Thyroid gland (tissue), 4 donors: ENCODE data around the gene ADCY5. TPM values are rescaled to one million over a fixed set of nuclear protein-coding genes. Genes with fewer than 3 reads are reported as not detected.

Experiments
- DNase-seq, 2 donors: peaks; one replicate each; pipeline ENCODE4 v3.0.0-alpha.2; 2019
- H3K27ac ChIP-seq, 3 donors: fragments of 200-600 bp; sonication (generic); 1 replicate in 2 of 3; 2 replicates in 1 of 3; pipeline ENCODE4 v1.5.1; 2016 to 2019; ENCODE audit warnings: mild to moderate bottlenecking in 1 of 3, moderate library complexity in 1 of 3
- H3K27me3 ChIP-seq: fragments of 200-600 bp; sonication (generic); one replicate; pipeline ENCODE4 v1.5.1; 2019
- H3K36me3 ChIP-seq, 2 donors: fragments of 200-600 bp; sonication (generic); one replicate each; pipeline ENCODE4 v1.5.1; 2016 to 2019
- H3K4me1 ChIP-seq, 2 donors: fragments of 200-600 bp; sonication (generic); one replicate each; pipeline ENCODE4 v1.5.1; 2017 to 2019
- H3K4me3 ChIP-seq, 3 donors: fragments of 200-600 bp; sonication (generic); replicated peaks in 1 of 3; 1 replicate in 2 of 3; 2 replicates in 1 of 3; pipeline ENCODE4 v1.5.1; 2016; ENCODE audit warnings: mild to moderate bottlenecking in 1 of 3
- H3K9me3 ChIP-seq: fragments of 200-600 bp; sonication (generic); one replicate; pipeline ENCODE4 v1.5.1; 2017
- POLR2A ChIP-seq, 2 donors: fragments of 450-650 bp; IDR thresholded peaks; one replicate each; pipeline ENCODE4 v1.6.1; 2017; ENCODE audit warnings: antibody characterized with exemption in 2 of 2, mild to moderate bottlenecking in 2 of 2, moderate library complexity in 1 of 2
- WGBS, 2 donors: methylation state at CpG; one replicate each; pipeline ENCODE4 v1.1.5; 2017; 5-methylcytosine and 5-hydroxymethylcytosine counted together
- intact Hi-C: fragments of 100-400 bp; cut with DNase I; formaldehyde crosslinking; loops from one replicate; pipeline ENCODE4 v1.15.1; 2023
- total RNA-seq, 4 donors: library from RNA; depleted of rRNA; stranded (reverse); fragments of >200 nt; gene quantifications; one replicate each; pipeline ENCODE4 v1.2.3, GENCODE V29; 2016
- TF ChIP-seq, protein P1 (sequence below), 6 experiments: fragments of 200-600 bp in 3 of 6; fragments of 450-650 bp in 3 of 6; sonication (generic) in 3 of 6; IDR thresholded peaks; one replicate each; pipeline ENCODE4 v1.5.1; 2016 to 2019; ENCODE audit warnings: antibody characterized with exemption in 6 of 6, mild to moderate bottlenecking in 2 of 6, inconsistent platforms in 1 of 6, moderate library complexity in 1 of 6

Gene ADCY5
- total RNA-seq, 4 donors from 2014 or later: 0.78 to 2.7 (median 1.8) TPM

DNA sequence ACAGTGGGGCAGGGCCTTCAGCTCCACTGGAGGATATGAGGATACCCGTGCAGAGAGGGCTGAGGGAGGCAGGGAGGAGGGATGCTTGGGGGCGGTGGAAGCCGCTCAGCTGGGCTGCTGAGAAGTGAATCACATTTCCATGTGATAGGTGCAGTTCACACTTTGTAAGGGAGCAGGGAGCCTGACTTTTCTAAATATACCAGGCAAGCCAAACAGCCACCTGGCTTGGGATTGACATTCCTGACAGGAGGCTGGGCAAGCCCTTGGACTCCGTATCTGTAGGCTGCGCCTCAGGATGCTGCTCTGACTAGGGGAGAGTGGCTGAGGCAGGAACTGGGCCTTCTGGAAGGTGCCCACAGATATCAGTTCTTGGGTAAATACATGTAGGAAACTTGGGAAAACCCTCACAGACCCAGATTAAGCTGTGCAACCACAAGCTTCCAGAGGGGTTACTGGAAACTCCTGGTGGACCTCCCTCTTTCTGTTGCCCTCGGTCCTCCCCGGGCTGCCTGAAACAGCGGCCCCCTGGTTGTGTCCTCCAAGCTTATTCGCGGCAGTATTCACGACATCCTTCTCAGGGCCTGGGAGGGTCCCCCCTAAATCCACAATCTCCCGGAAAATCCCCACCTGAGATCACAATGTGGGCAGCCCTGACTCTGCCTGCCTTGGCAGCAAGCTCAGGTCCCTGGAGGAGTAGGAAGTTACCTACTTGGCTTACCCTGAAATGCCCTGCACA is 33.0 kb upstream of the ADCY5 start:
- TF ChIP-seq POLR2A (IDR thresholded peaks at IDR 0.05): no peak
- TF ChIP-seq, protein P1, sequence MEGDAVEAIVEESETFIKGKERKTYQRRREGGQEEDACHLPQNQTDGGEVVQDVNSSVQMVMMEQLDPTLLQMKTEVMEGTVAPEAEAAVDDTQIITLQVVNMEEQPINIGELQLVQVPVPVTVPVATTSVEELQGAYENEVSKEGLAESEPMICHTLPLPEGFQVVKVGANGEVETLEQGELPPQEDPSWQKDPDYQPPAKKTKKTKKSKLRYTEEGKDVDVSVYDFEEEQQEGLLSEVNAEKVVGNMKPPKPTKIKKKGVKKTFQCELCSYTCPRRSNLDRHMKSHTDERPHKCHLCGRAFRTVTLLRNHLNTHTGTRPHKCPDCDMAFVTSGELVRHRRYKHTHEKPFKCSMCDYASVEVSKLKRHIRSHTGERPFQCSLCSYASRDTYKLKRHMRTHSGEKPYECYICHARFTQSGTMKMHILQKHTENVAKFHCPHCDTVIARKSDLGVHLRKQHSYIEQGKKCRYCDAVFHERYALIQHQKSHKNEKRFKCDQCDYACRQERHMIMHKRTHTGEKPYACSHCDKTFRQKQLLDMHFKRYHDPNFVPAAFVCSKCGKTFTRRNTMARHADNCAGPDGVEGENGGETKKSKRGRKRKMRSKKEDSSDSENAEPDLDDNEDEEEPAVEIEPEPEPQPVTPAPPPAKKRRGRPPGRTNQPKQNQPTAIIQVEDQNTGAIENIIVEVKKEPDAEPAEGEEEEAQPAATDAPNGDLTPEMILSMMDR (IDR thresholded peaks at IDR 0.05): no peak
- Histone ChIP-seq H3K36me3 (no peaks in the 10 kb centered on the region), H3K4me3 (no peak overlapping the region), H3K4me1 (no peaks in the 10 kb centered on the region), H3K9me3 (no peaks in the 10 kb centered on the region), H3K27ac (no peak overlapping the region), H3K27me3 (no peaks in the 10 kb centered on the region)
- 83 to 92% methylated on average over 11 to 12 of the region's 12 CpGs for WGBS, 2 donors
- no peak for DNase-seq
- intact Hi-C loops: loop anchor here (10.0 kb wide), 1 partner anchor 73 kb away; no protein-coding TSS in a partner anchor

DNA sequence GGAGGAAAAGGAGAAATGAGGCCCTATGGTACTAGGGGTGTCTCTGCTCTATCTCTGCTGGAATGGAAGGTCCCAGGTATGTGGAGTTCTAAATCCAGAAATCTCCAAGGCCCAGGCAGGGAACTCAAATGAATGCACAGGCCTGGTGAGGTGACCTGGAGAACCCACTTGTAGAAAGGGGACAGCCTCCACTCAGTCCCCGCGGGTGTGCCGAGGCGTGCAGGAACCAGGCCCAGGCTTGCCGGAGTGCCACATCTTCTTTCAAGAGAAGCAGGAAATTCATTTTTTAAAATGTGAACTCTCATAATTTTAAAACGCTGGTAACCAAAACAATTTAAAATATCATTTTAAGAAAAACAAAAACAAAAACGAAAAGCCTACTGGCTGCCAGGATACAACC is 32.2 kb upstream of the ADCY5 start:
- TF ChIP-seq, protein P1 (IDR thresholded peaks at IDR 0.05): no peak
- no peak for TF ChIP-seq POLR2A (IDR thresholded peaks at IDR 0.05)
- 87% methylated on average over 7 of the region's 7 CpGs for WGBS, 2 donors
- H3K4me3 ChIP-seq: no peak overlapping the region
- H3K36me3 ChIP-seq: no peaks in the 10 kb centered on the region
- H3K27ac ChIP-seq: no peak overlapping the region
- no peak for DNase-seq
- no peaks in the 10 kb centered on the region for H3K4me1 ChIP-seq
- intact Hi-C loops: loop anchor here (10.0 kb wide), 1 partner anchor 74 kb away; no protein-coding TSS in a partner anchor
- no peaks in the 10 kb centered on the region for H3K9me3 ChIP-seq
- H3K27me3 ChIP-seq: no peaks in the 10 kb centered on the region

DNA sequence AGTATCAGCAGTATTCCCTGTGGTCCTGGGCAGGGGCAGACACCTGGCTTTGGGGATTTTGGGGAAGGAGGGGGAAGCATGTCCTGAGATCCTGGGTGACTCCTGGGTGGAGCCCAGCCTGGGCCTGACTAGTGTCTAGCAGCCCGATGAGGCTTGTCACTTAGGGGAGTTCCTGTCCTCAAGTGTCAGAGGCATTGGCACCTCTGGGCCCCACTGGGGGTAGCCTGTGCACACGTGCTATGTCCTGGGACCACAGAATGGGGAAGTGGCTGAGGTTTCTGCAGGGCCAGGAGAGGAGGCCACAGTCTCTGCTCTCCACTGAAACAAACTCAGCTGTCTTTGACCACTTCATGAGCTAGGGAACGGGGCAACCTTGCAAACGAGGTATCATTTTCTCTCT is 31.5 kb upstream of the ADCY5 start:
- no peak for DNase-seq
- no peaks in the 10 kb centered on the region for H3K9me3 ChIP-seq
- H3K27me3 ChIP-seq: no peaks in the 10 kb centered on the region
- no peak overlapping the region for H3K4me3 ChIP-seq
- intact Hi-C loops: loop anchor here (10.0 kb wide), 1 partner anchor 74 kb away; no protein-coding TSS in a partner anchor
- no peaks in the 10 kb centered on the region for H3K36me3 ChIP-seq
- H3K4me1 ChIP-seq: no peaks in the 10 kb centered on the region
- TF ChIP-seq, protein P1 (IDR thresholded peaks at IDR 0.05): no peak
- TF ChIP-seq POLR2A (IDR thresholded peaks at IDR 0.05): no peak
- WGBS, 2 donors: 58 to 80% methylated on average over 4 of the region's 4 CpGs
- H3K27ac ChIP-seq: no peak overlapping the region

DNA sequence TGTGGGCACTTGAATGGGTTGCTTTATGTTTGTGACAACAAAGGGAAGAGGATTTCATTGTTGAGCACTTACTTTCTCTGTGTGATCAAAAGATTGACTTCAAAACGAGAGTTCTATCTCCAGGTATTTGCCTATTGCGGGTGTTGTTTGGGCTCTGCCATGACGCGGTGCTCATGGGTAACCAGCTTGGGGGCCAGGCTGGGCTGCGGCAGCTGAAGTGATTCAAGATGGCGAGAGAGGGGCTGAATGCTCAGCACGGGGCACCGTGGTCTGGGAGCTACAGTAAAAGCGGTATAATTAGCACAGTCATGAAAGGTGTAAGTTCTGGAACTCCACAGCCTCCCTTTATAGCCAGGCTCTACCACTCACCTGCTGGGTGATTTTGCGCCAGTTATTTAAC is 31.0 kb upstream of the ADCY5 start:
- H3K36me3 ChIP-seq: no peaks in the 10 kb centered on the region
- intact Hi-C loops: loop anchor here (10.0 kb wide), 1 partner anchor 75 kb away; no protein-coding TSS in a partner anchor

DNA sequence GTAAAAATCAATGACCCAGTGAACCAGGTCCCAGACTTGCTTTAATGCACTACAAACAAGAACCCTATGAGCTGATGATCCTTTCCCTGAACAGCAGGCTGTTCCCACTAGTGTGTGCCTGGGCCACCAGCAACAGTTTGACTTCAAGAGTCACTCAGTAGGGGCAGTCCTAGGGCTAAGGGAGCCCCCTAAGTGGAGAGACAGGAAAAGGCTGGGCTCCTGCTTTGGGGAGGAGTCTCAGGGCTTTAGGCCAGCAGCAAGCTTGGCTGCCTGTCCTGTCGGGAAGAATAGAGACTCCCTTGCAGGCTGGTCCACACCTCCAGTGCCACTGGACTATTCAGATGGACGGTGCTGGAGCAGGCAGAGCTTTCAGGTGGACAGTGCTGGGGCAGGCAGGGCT is 29.4 kb upstream of the ADCY5 start:
- Histone ChIP-seq H3K4me3 (no peak overlapping the region), H3K27ac (no peak overlapping the region), H3K4me1 (no peaks in the 10 kb centered on the region), H3K27me3 (no peaks in the 10 kb centered on the region), H3K9me3 (no peaks in the 10 kb centered on the region), H3K36me3 (no peaks in the 10 kb centered on the region)
- intact Hi-C loops: no loop called here
- TF ChIP-seq, protein P1 (IDR thresholded peaks at IDR 0.05): no peak
- TF ChIP-seq POLR2A (IDR thresholded peaks at IDR 0.05): no peak
- 25 to 28% methylated on average over 2 of the region's 2 CpGs for WGBS, 2 donors
- DNase-seq: no peak

More for the DNA sequence above, 31.0 kb upstream of the ADCY5 start:
- DNase-seq: no peak
- Histone ChIP-seq H3K9me3 (no peaks in the 10 kb centered on the region), H3K4me1 (no peaks in the 10 kb centered on the region), H3K4me3 (no peak overlapping the region), H3K27me3 (no peaks in the 10 kb centered on the region), H3K27ac (no peak overlapping the region)
- WGBS, 2 donors: 92 to 93% methylated on average over 10 of the region's 10 CpGs
- TF ChIP-seq POLR2A (IDR thresholded peaks at IDR 0.05): no peak
- TF ChIP-seq, protein P1 (IDR thresholded peaks at IDR 0.05): no peak
